Measurements from ENCODE around the gene HOXD13. TPM values are rescaled to one million over a fixed set of nuclear protein-coding genes. Genes with fewer than 3 reads are reported as not detected.
A peak's percentile ranks its signal among the peaks of the same experiment; 100 is the strongest.

HOXD13 gene
- total and polyA plus RNA-seq, 2 experiments from 2014 or later: not detected

- DNase-seq (ENCODE audit: low spot score) (peak; percentile 24), ATAC-seq (no peak)
- H3K4me1 ChIP-seq (ENCODE audit: insufficient read depth): peaks cover 53% of the 10 kb centered on the region
- peaks cover 99% of the 10 kb centered on the region for H3K27me3 ChIP-seq (ENCODE audit: insufficient read depth)
- Mint-ChIP-seq H3K36me3 (ENCODE audit: low read depth) (no peaks in the 10 kb centered on the region; the same call in 2 of the 3 replicates), H3K27ac (no peak overlapping the region), H3K4me3 (no peak overlapping the region), H3K9me3 (peaks cover 3% of the 10 kb centered on the region; the same call in 1 of the 3 replicates), H3K4me1 (peaks cover 35% of the 10 kb centered on the region), H3K27me3 (ENCODE audit: insufficient read depth, low read depth, poor library complexity) (peaks cover 93% of the 10 kb centered on the region)
- no peak overlapping the region for H2AFZ ChIP-seq
- H3F3A ChIP-seq (replicated peaks; ENCODE audit: low read depth): peaks cover 31% of the 10 kb centered on the region
- TF ChIP-seq ZNF114 (CRISPR knock-in tag; IDR thresholded peaks at IDR 0.05): no peak
- no peak for TF ChIP-seq EZH2phosphoT487 (IDR thresholded peaks at IDR 0.05; ENCODE audit: unreplicated experiment)
- TF ChIP-seq EZH2 (IDR thresholded peaks at IDR 0.05; ENCODE audit: low read depth, unreplicated experiment): peak; percentile 15
- no peak for TF ChIP-seq REST (IDR thresholded peaks at IDR 0.05; ENCODE audit: unreplicated experiment)
- no peak overlapping the region for H3K27ac ChIP-seq (ENCODE audit: low read depth)
- no peaks in the 10 kb centered on the region; the same call in 1 of the 2 replicates for H3K36me3 ChIP-seq (ENCODE audit: insufficient read depth)
- no peak overlapping the region for H3K4me3 ChIP-seq
- H4K20me1 ChIP-seq (replicated peaks; ENCODE audit: insufficient read depth): peaks cover 36% of the 10 kb centered on the region
- H3K9me2 ChIP-seq (ENCODE audit: insufficient read depth): no peaks in the 10 kb centered on the region
- no peak overlapping the region; the same call in 1 of the 2 replicates for H3K4me2 ChIP-seq
- H3K79me2 ChIP-seq (replicated peaks; ENCODE audit: insufficient read depth): no peaks in the 10 kb centered on the region
These were observed 10.7 kb downstream of the HOXD13 start for GRCh38 chr2:176103194-176103593.

- no peak for TF ChIP-seq ZNF331 (CRISPR knock-in tag; IDR thresholded peaks at IDR 0.05; ENCODE audit: low read depth)
- no peak for TF ChIP-seq ZNF114 (CRISPR knock-in tag; IDR thresholded peaks at IDR 0.05)
- TF ChIP-seq CTCF (conservative IDR thresholded peaks at IDR 0.05; ENCODE audit: low read depth in 2 of 2): no peak
- TF ChIP-seq EZH2 (IDR thresholded peaks at IDR 0.05; ENCODE audit: low read depth, unreplicated experiment): peak; percentile 88
- no peaks in the 10 kb centered on the region; the same call in 1 of the 2 replicates for H3K36me3 ChIP-seq (ENCODE audit: insufficient read depth)
- H3K27ac ChIP-seq (ENCODE audit: low read depth): no peak overlapping the region
- peaks cover 99% of the 10 kb centered on the region for H3K27me3 ChIP-seq (ENCODE audit: insufficient read depth)
- peak overlapping the region; percentile 73 for H3K4me2 ChIP-seq
- peaks cover 27% of the 10 kb centered on the region for H3F3A ChIP-seq (replicated peaks; ENCODE audit: low read depth)
- H3K4me1 ChIP-seq (ENCODE audit: insufficient read depth): peaks cover 47% of the 10 kb centered on the region
- Mint-ChIP-seq H3K4me1 (peaks cover 33% of the 10 kb centered on the region), H3K9me3 (peaks cover 4% of the 10 kb centered on the region; the same call in 2 of the 3 replicates), H3K4me3 (peak overlapping the region; percentile 51; the same call in 2 of the 3 replicates), H3K27me3 (ENCODE audit: insufficient read depth, low read depth, poor library complexity) (peaks cover 93% of the 10 kb centered on the region), H3K36me3 (ENCODE audit: low read depth) (no peaks in the 10 kb centered on the region; the same call in 2 of the 3 replicates), H3K27ac (no peak overlapping the region)
- peak; percentile 45 for DNase-seq (ENCODE audit: low spot score)
- no peaks in the 10 kb centered on the region for H3K9me2 ChIP-seq (ENCODE audit: insufficient read depth)
- no peak overlapping the region for H2AFZ ChIP-seq
- H3K4me3 ChIP-seq: peak overlapping the region; percentile 46
- H4K20me1 ChIP-seq (replicated peaks; ENCODE audit: insufficient read depth): peaks cover 35% of the 10 kb centered on the region
- no peak for ATAC-seq
- no peaks in the 10 kb centered on the region for H3K79me2 ChIP-seq (replicated peaks; ENCODE audit: insufficient read depth)
These were observed 11.3 kb downstream of the HOXD13 start for GRCh38 chr2:176103742-176104315.
